Measurements from ENCODE around the gene GALM. TPM values are rescaled to one million over a fixed set of nuclear protein-coding genes. Genes with fewer than 3 reads are reported as not detected.
"Not testable (repeated sequence)": the region's sequence is repeated elsewhere in the genome, so short reads cannot be mapped to it uniquely, and the experiment has no call there.

Gene GALM
- total and polyA plus RNA-seq, 2 donors (not counting 1 experiment from before 2014, with no cell fraction given) = 14.7 to 51.4 TPM

- H3K4me2 ChIP-seq (ENCODE audit: extremely low read depth, insufficient read depth, low read length) = no peak overlapping the region
- H4K20me1 ChIP-seq (ENCODE audit: control insufficient read depth, extremely low read depth, insufficient read depth, low read length) = no peaks in the 10 kb centered on the region
- no peak overlapping the region for H3K4me3 ChIP-seq (replicated peaks in 1 of 4; ENCODE audit: control extremely low read depth in 1 of 4, insufficient read depth in 1 of 4, low read depth in 3 of 4, low read length in 4 of 4)
- H3K9ac ChIP-seq (ENCODE audit: insufficient read depth, low read length) = no peak overlapping the region
- no peaks in the 10 kb centered on the region for H3K79me2 ChIP-seq (ENCODE audit: control insufficient read depth, insufficient read depth, low read length)
- no peak for DNase-seq (ENCODE audit: low read depth in 2 of 2)
- no peaks in the 10 kb centered on the region for H3K27me3 ChIP-seq (ENCODE audit: control insufficient read depth, insufficient read depth, low read length)
- no peak overlapping the region for H3K27ac ChIP-seq (ENCODE audit: insufficient read depth, low read length)
- no peak overlapping the region for H2AFZ ChIP-seq (ENCODE audit: low read length)
- TF ChIP-seq EZH2 (IDR thresholded peaks at IDR 0.05; ENCODE audit: low read length, missing control alignments) (no peak), CTCF (conservative IDR thresholded peaks at IDR 0.05 in 1 of 2, IDR thresholded peaks at IDR 0.05 in 1 of 2; ENCODE audit: low read depth in 1 of 2, low read length in 2 of 2) (no peak)
- H3K36me3 ChIP-seq (ENCODE audit: control insufficient read depth, insufficient read depth, low read length) = no peaks in the 10 kb centered on the region
- no peaks in the 10 kb centered on the region for H3K4me1 ChIP-seq (ENCODE audit: control insufficient read depth, extremely low read depth, insufficient read depth, low read length)
- H3K9me3 ChIP-seq (ENCODE audit: control insufficient read depth, insufficient read depth, low read depth, low read length) = no peaks in the 10 kb centered on the region
Measured at GRCh38 chr2:38634684-38635083, 31.2 kb upstream of the GALM start.

- no peak overlapping the region for H3K27ac ChIP-seq (ENCODE audit: insufficient read depth, low read length)
- H3K27me3 ChIP-seq (ENCODE audit: control insufficient read depth, insufficient read depth, low read length) = no peaks in the 10 kb centered on the region
- no peak overlapping the region for H3K9ac ChIP-seq (ENCODE audit: insufficient read depth, low read length)
- H3K36me3 ChIP-seq (ENCODE audit: control insufficient read depth, insufficient read depth, low read length) = no peaks in the 10 kb centered on the region
- H3K9me3 ChIP-seq (ENCODE audit: control insufficient read depth, insufficient read depth, low read depth, low read length) = no peaks in the 10 kb centered on the region
- no peaks in the 10 kb centered on the region for H3K4me1 ChIP-seq (ENCODE audit: control insufficient read depth, extremely low read depth, insufficient read depth, low read length)
- TF ChIP-seq EZH2 (IDR thresholded peaks at IDR 0.05; ENCODE audit: low read length, missing control alignments) (no peak), CTCF (conservative IDR thresholded peaks at IDR 0.05 in 1 of 2, IDR thresholded peaks at IDR 0.05 in 1 of 2; ENCODE audit: low read depth in 1 of 2, low read length in 2 of 2) (no peak)
- no peak overlapping the region for H2AFZ ChIP-seq (ENCODE audit: low read length)
- H3K4me3 ChIP-seq (replicated peaks in 1 of 4; ENCODE audit: control extremely low read depth in 1 of 4, insufficient read depth in 1 of 4, low read depth in 3 of 4, low read length in 4 of 4) = no peak overlapping the region
- H4K20me1 ChIP-seq (ENCODE audit: control insufficient read depth, extremely low read depth, insufficient read depth, low read length) = no peaks in the 10 kb centered on the region
- no peak overlapping the region for H3K4me2 ChIP-seq (ENCODE audit: extremely low read depth, insufficient read depth, low read length)
- no peak for DNase-seq (ENCODE audit: low read depth in 2 of 2)
- H3K79me2 ChIP-seq (ENCODE audit: control insufficient read depth, insufficient read depth, low read length) = no peaks in the 10 kb centered on the region
Measured at GRCh38 chr2:38635139-38635538, 30.8 kb upstream of the GALM start.

GRCh38 chr2:38636069-38636468 is 29.8 kb upstream of the GALM start:
- H3K79me2 ChIP-seq (ENCODE audit: control insufficient read depth, insufficient read depth, low read length) = no peaks in the 10 kb centered on the region
- no peaks in the 10 kb centered on the region for H3K9me3 ChIP-seq (ENCODE audit: control insufficient read depth, insufficient read depth, low read depth, low read length)
- no peak overlapping the region for H3K4me2 ChIP-seq (ENCODE audit: extremely low read depth, insufficient read depth, low read length)
- DNase-seq (ENCODE audit: low read depth in 2 of 2) = no peak
- H3K4me1 ChIP-seq (ENCODE audit: control insufficient read depth, extremely low read depth, insufficient read depth, low read length) = no peaks in the 10 kb centered on the region
- H3K27ac ChIP-seq (ENCODE audit: insufficient read depth, low read length) = no peak overlapping the region
- TF ChIP-seq CTCF (conservative IDR thresholded peaks at IDR 0.05 in 1 of 2, IDR thresholded peaks at IDR 0.05 in 1 of 2; ENCODE audit: low read depth in 1 of 2, low read length in 2 of 2) (no peak), EZH2 (IDR thresholded peaks at IDR 0.05; ENCODE audit: low read length, missing control alignments) (no peak)
- no peaks in the 10 kb centered on the region for H3K36me3 ChIP-seq (ENCODE audit: control insufficient read depth, insufficient read depth, low read length)
- H4K20me1 ChIP-seq (ENCODE audit: control insufficient read depth, extremely low read depth, insufficient read depth, low read length) = no peaks in the 10 kb centered on the region
- H3K9ac ChIP-seq (ENCODE audit: insufficient read depth, low read length) = no peak overlapping the region
- H3K27me3 ChIP-seq (ENCODE audit: control insufficient read depth, insufficient read depth, low read length) = no peaks in the 10 kb centered on the region
- no peak overlapping the region for H3K4me3 ChIP-seq (replicated peaks in 1 of 4; ENCODE audit: control extremely low read depth in 1 of 4, insufficient read depth in 1 of 4, low read depth in 3 of 4, low read length in 4 of 4)
- no peak overlapping the region for H2AFZ ChIP-seq (ENCODE audit: low read length)

GRCh38 chr2:38642373-38643017 is 23.4 kb upstream of the GALM start:
- DNase-seq (ENCODE audit: low read depth in 2 of 2); H3K27me3 ChIP-seq (ENCODE audit: control insufficient read depth, insufficient read depth, low read length); H3K9ac ChIP-seq (ENCODE audit: insufficient read depth, low read length); H3K4me2 ChIP-seq (ENCODE audit: extremely low read depth, insufficient read depth, low read length); H2AFZ ChIP-seq (ENCODE audit: low read length); H3K27ac ChIP-seq (ENCODE audit: insufficient read depth, low read length); H3K9me3 ChIP-seq (ENCODE audit: control insufficient read depth, insufficient read depth, low read depth, low read length); H3K36me3 ChIP-seq (ENCODE audit: control insufficient read depth, insufficient read depth, low read length); H3K4me1 ChIP-seq (ENCODE audit: control insufficient read depth, extremely low read depth, insufficient read depth, low read length); H3K4me3 ChIP-seq (replicated peaks in 1 of 4; ENCODE audit: control extremely low read depth in 1 of 4, insufficient read depth in 1 of 4, low read depth in 3 of 4, low read length in 4 of 4); H4K20me1 ChIP-seq (ENCODE audit: control insufficient read depth, extremely low read depth, insufficient read depth, low read length); H3K79me2 ChIP-seq (ENCODE audit: control insufficient read depth, insufficient read depth, low read length): not testable (repeated sequence)
